ENCODE data around the gene PKP1. TPM values are rescaled to one million over a fixed set of nuclear protein-coding genes. Genes with fewer than 3 reads are reported as not detected.
A peak's percentile ranks its signal among the peaks of the same experiment; 100 is the strongest.

PKP1 gene
- total RNA-seq, 3 donors from 2014 or later = 0.96 to 22.5 (median 12.1) TPM

DNA sequence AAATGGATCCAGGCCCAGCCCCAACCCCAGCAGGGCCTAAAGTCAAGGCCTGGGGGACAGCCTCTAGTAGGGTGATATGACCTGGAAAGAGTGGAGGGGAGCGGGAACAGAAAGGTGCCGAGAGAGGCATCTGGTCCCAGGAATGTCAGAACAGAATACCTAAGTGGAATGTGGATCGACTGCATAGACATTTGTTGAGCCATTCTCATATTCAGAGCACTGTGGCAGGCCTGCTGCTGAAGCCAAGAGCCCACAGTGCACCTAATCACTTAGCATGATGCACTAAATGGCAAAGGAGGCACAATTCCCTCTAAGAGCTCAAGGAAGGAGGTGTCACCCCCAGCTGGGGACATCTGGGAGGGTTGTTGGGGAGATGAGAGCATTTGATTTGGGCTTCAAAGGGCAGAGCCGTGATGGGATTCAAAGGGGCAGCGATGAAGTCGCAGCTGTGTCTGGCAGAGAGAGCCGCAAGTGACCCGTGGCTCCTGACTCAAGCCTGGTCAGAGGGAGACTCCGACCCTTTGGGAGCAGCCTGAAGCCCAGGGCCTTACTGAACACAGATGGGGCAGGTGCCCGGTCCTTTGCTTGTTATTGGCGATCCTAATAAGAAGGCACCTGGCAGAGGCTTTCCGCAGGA is 8.6 kb upstream of the PKP1 start:
- TF ChIP-seq POLR2AphosphoS5 (IDR thresholded peaks at IDR 0.05) (no peak), POLR2A (IDR thresholded peaks at IDR 0.05) (no peak)
- TF ChIP-seq, protein P1, sequence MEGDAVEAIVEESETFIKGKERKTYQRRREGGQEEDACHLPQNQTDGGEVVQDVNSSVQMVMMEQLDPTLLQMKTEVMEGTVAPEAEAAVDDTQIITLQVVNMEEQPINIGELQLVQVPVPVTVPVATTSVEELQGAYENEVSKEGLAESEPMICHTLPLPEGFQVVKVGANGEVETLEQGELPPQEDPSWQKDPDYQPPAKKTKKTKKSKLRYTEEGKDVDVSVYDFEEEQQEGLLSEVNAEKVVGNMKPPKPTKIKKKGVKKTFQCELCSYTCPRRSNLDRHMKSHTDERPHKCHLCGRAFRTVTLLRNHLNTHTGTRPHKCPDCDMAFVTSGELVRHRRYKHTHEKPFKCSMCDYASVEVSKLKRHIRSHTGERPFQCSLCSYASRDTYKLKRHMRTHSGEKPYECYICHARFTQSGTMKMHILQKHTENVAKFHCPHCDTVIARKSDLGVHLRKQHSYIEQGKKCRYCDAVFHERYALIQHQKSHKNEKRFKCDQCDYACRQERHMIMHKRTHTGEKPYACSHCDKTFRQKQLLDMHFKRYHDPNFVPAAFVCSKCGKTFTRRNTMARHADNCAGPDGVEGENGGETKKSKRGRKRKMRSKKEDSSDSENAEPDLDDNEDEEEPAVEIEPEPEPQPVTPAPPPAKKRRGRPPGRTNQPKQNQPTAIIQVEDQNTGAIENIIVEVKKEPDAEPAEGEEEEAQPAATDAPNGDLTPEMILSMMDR (IDR thresholded peaks at IDR 0.05) = no peak
- no peak for DNase-seq (ENCODE audit: low spot score in 2 of 2)
- no peak overlapping the region for H3K4me3 ChIP-seq
- H3K27ac ChIP-seq = peak overlapping the region in 1 of 2 donors; percentile 79
- H3K27me3 ChIP-seq = no peaks in the 10 kb centered on the region
- intact Hi-C loops (cut with DNase I; ENCODE audit: low total_unique reads) = no loop called here
- no peaks in the 10 kb centered on the region for H3K36me3 ChIP-seq
- no peaks in the 10 kb centered on the region for H3K4me1 ChIP-seq
- H3K9me3 ChIP-seq = no peaks in the 10 kb centered on the region

DNA sequence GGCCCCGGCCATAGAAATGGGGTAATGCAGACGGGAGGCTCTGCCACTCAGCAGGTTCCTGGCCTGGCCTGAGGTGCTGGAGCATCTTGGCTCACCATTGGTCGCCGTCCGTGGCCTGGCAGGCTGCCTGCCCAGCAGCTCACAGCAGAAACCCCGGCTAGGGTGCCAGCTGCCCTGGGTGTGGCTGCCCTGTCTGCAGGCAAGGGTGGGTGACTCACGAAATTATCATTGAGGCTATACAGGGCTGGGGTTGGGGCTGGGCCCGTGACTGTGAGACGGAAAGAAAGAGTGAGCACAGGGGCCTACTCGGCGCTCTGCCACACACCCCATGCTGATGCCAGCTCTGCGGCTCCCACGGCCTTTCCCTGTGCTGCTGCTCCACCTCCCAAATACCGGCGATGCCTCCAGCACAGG is 8.0 kb upstream of the PKP1 start:
- Histone ChIP-seq H3K27me3 (no peaks in the 10 kb centered on the region), H3K9me3 (no peaks in the 10 kb centered on the region), H3K36me3 (no peaks in the 10 kb centered on the region), H3K4me1 (no peaks in the 10 kb centered on the region), H3K4me3 (no peak overlapping the region), H3K27ac (peak overlapping the region in 1 of 2 donors; percentile 79)
- peak in 1 of 3 donors; percentile 35 for TF ChIP-seq POLR2AphosphoS5 (IDR thresholded peaks at IDR 0.05)
- no peak for TF ChIP-seq POLR2A (IDR thresholded peaks at IDR 0.05)
- intact Hi-C loops (cut with DNase I; ENCODE audit: low total_unique reads) = no loop called here
- peak; percentile 86 to 90 for DNase-seq (ENCODE audit: low spot score in 2 of 2)

- Histone ChIP-seq H3K27ac (no peak overlapping the region), H3K9me3 (no peaks in the 10 kb centered on the region), H3K4me3 (no peak overlapping the region), H3K36me3 (no peaks in the 10 kb centered on the region), H3K27me3 (no peaks in the 10 kb centered on the region), H3K4me1 (no peaks in the 10 kb centered on the region)
- intact Hi-C loops (cut with DNase I; ENCODE audit: low total_unique reads) = no loop called here
- TF ChIP-seq POLR2A (IDR thresholded peaks at IDR 0.05) (no peak), POLR2AphosphoS5 (IDR thresholded peaks at IDR 0.05) (no peak)
- TF ChIP-seq, protein P1 (IDR thresholded peaks at IDR 0.05) = no peak
- DNase-seq (ENCODE audit: low spot score in 2 of 2) = no peak
Observed at GRCh38 chr1:201276891-201277290, 6.4 kb upstream of the PKP1 start.

DNA sequence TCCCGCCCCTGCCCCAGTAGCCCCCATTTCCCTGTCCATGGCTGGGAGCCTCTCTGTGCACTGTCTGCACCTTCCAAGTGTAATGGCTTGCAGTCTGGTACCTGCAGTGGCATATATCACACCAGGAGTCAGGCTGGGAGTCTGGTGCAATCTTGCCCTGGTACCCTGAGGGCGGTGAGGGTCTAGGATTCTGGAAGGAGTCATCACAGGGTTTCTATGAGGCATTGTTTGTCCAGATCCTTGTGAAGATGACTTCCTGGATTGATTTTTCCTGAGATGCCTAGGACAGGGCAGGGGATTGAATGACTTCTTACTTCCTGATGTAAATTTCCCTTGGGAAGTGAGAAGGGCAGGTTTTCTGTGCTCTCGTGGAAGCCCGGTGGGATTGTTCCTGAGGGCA is 5.9 kb upstream of the PKP1 start:
- intact Hi-C loops (cut with DNase I; ENCODE audit: low total_unique reads) = no loop called here
- H3K9me3 ChIP-seq = no peaks in the 10 kb centered on the region

DNA sequence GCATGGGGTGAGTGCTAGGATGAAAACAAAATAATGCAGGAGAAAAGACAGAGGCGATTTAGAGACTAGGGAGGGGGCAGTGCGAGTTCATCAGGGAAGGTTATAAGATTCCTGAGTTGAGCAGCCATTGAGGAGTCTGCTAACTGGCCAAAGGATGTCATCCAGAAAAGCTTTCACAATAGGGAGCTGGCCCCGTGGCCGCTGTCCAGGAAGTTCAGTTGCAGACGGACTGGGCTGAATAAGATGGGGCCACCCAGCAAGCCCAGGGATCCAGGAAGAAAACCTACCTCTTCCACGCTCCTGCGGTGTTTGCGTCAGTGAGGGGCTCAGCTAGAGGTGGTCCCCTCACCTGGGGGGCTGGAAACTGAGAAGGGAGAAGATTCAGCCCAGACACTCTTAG is 4.0 kb upstream of the PKP1 start:
- TF ChIP-seq, protein P1 (IDR thresholded peaks at IDR 0.05) = no peak
- TF ChIP-seq POLR2A (IDR thresholded peaks at IDR 0.05) (no peak), POLR2AphosphoS5 (IDR thresholded peaks at IDR 0.05) (no peak)
- intact Hi-C loops (cut with DNase I; ENCODE audit: low total_unique reads) = no loop called here
- Histone ChIP-seq H3K36me3 (no peaks in the 10 kb centered on the region), H3K4me3 (no peak overlapping the region), H3K27ac (no peak overlapping the region), H3K27me3 (peaks cover 0 to 4% of the 10 kb centered on the region in 2 donors), H3K9me3 (no peaks in the 10 kb centered on the region), H3K4me1 (no peaks in the 10 kb centered on the region)
- no peak for DNase-seq (ENCODE audit: low spot score in 2 of 2)

More for the DNA sequence above, 5.9 kb upstream of the PKP1 start:
- H3K36me3 ChIP-seq = no peaks in the 10 kb centered on the region
- DNase-seq (ENCODE audit: low spot score in 2 of 2) = no peak
- no peak overlapping the region for H3K4me3 ChIP-seq
- H3K27ac ChIP-seq = no peak overlapping the region
- TF ChIP-seq POLR2A (IDR thresholded peaks at IDR 0.05) (no peak), POLR2AphosphoS5 (IDR thresholded peaks at IDR 0.05) (no peak)
- TF ChIP-seq, protein P1 (IDR thresholded peaks at IDR 0.05) = no peak
- H3K27me3 ChIP-seq = no peaks in the 10 kb centered on the region
- no peaks in the 10 kb centered on the region for H3K4me1 ChIP-seq
